Epithelial cell of proximal tubule (primary cell): ENCODE results near the gene SCAPER. TPM values are rescaled to one million over a fixed set of nuclear protein-coding genes. Genes with fewer than 3 reads are reported as not detected.

Experiments
- DNase-seq: peaks from one replicate; pipeline ENCODE4 v3.0.0-alpha.2; 2011; ENCODE audit warnings: low read depth
- H3K4me3 ChIP-seq: 2 replicates; pipeline ENCODE4 v1.5.1; 2011; ENCODE audit warnings: low read depth, mild to moderate bottlenecking, low read length
- total RNA-seq: library from RNA; depleted of rRNA; stranded (reverse); fragments of >200 nt; gene quantifications from 2 replicates; pipeline ENCODE4 v1.2.3, GENCODE V29; 2015
- TF ChIP-seq, protein P1 (sequence below): conservative IDR thresholded peaks from 2 replicates; pipeline ENCODE4 v1.5.1; 2012; ENCODE audit warnings: low read depth, mild to moderate bottlenecking, low read length

SCAPER gene
- total RNA-seq, 1 donor from 2014 or later, result 13.3 TPM

DNA sequence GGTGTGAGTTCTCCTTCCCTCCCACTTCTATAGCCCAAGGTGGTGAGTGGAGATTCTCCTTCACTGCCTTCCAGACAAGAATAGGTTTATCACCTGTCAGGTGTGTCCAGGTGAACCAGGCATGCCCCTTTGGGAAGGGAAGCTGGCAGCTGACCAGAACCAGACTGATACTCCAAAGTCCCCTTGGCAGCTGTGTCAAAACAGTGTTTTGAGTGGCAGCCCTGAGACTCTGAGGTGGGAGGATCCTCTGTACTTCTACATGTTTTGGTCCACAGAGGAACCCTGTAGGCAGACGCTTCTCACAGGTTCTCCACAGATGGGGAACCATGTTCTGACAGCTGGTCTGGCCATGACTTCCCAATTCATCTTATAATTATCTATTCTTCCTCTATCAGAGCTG, 538.4 kb downstream of the SCAPER start:
- no peak for DNase-seq
- TF ChIP-seq, protein P1, sequence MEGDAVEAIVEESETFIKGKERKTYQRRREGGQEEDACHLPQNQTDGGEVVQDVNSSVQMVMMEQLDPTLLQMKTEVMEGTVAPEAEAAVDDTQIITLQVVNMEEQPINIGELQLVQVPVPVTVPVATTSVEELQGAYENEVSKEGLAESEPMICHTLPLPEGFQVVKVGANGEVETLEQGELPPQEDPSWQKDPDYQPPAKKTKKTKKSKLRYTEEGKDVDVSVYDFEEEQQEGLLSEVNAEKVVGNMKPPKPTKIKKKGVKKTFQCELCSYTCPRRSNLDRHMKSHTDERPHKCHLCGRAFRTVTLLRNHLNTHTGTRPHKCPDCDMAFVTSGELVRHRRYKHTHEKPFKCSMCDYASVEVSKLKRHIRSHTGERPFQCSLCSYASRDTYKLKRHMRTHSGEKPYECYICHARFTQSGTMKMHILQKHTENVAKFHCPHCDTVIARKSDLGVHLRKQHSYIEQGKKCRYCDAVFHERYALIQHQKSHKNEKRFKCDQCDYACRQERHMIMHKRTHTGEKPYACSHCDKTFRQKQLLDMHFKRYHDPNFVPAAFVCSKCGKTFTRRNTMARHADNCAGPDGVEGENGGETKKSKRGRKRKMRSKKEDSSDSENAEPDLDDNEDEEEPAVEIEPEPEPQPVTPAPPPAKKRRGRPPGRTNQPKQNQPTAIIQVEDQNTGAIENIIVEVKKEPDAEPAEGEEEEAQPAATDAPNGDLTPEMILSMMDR, result no peak
- no peak overlapping the region for H3K4me3 ChIP-seq

DNA sequence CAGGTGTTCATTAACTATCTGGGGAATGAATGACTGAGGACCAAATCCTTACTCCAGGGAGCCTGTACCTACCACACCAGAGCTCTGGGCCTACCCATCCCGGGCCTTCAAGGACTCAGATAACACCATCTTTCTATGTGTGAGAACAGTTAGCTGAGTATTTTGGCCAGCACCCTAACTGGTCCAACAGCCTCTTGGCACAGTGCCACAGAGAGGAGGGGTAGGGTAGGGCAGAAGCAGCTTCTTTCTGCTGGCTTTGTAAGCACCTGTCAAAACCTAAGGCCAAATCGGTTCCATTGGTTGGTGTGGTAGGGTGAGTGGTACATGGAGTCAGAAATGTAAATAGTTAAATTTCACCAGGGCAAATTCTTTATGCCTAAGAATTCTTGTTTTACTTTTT, 541.9 kb downstream of the SCAPER start:
- DNase-seq, result no peak
- TF ChIP-seq, protein P1, result no peak
- H3K4me3 ChIP-seq, result no peak overlapping the region

DNA sequence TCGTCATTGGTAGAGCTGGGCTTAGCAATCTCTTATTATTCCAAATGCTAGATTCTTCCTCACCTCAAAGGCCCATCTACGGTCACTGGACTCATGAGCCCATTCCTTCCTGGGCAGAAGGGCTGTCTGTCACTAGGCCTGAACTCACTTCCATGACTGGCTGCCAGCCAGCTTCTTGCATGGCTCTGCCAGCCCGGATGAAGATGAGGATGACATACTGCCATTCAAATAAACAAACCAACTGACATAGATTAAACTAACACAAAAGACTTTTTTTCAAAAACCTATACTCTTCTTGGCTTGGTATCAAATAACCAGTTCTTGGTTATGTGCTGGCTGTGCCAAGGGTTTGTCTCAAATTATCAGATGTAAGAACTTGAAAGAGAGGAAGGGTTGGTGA, 544.7 kb downstream of the SCAPER start:
- TF ChIP-seq, protein P1, result no peak
- no peak overlapping the region for H3K4me3 ChIP-seq
- no peak for DNase-seq

DNA sequence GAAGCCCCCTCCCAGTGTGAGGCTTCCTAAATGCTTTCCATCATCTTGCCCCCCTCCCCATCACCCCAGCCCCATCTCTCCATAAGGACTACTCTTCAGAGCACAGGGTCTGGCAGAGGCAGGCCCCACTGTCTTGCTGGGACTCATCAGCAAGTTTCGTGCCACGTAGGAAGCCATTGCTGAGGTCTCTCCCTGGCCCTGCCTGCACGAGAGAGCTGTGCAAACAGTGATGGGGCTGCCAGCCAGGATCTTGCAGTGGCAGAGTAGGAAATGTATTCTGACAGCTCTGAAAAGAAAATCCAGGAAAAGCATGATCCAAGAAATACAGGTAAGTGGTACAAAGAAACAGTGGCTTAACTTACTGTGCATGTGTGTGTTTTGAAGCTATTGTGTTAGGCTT, 546.0 kb downstream of the SCAPER start:
- no peak overlapping the region for H3K4me3 ChIP-seq
- TF ChIP-seq, protein P1, result no peak
- DNase-seq, result no peak

DNA sequence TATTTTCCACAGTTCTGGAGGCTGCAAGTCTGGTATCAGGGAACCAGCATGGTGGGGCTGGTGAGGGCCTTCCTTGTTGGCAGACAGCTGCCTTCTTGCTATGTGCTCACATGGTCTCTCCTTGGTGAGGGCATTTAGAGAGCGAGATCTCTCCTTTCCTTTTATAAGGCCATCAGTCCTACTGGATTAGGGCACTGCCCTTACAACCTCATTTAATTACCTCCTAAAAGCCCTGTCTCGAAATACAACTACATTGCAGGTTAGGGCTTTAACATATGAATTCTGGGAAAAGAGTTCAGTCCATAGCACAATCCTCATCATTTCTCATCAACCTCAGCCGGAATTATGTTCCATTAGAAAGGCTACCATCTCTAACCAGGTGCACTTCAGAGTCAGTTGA, 546.7 kb downstream of the SCAPER start:
- DNase-seq, result no peak
- H3K4me3 ChIP-seq, result no peak overlapping the region
- TF ChIP-seq, protein P1, result no peak

DNA sequence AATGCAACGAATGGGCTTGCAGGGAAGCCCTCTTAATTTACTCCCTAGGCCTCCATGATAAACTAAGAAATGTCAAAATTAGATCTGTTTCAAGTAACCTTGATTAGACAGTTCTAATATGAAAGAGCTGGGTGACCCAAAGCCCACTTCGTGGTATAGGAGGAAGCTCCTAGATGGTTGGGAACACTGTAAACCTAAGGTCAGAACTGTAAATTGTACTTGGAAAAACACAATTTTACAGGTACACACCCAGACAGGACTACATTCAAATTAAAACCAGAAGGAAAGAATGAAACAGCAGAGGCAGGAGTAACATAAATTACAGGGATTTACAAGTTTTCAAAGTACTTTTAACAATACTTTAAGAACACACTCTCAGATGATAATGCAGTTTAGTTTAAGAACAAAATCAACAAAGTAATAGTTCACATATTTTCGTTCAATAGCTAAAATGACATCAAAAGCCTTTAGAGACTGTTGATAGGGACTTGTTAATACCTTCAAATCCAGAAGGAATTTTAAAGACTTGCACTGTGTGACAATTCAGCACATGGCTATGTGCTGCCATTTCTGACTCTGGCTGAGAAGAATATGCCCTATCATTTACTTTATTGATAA, 550.2 kb downstream of the SCAPER start:
- no peak overlapping the region for H3K4me3 ChIP-seq
- TF ChIP-seq, protein P1, result no peak
- DNase-seq, result no peak

DNA sequence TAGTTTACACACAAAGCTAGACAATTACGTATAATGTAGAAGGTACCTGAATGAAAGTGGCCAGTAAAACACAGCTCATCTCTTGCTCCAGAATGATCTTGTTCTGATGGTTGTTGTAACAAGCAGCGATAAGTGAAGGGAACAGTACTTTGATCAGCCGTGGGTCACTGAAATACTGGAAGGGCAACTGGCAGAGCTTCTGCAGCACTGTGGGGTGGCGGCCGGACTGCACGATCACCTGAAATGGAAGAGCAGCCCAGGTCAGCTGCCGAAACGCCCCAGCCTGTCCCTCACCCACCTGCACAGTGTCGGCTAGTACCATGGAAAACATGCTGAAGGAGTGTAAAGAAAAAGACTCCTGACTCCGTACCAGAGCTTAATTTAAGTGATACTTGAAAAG, 551.2 kb downstream of the SCAPER start:
- H3K4me3 ChIP-seq, result no peak overlapping the region
- DNase-seq, result no peak
- TF ChIP-seq, protein P1, result no peak
